GM19240 (cell line): Measurements from ENCODE around the gene EPB41L4A.

Experiments used
- DNase-seq: peaks from one replicate; pipeline ENCODE4 v3.0.0; 2011; ENCODE audit warnings: low spot score; ENCODE audit not compliant: insufficient read length

EPB41L4A gene

GRCh38 chr5:112163435-112163834 lies 255.6 kb downstream of the EPB41L4A start:
- DNase-seq = no peak

DNA sequence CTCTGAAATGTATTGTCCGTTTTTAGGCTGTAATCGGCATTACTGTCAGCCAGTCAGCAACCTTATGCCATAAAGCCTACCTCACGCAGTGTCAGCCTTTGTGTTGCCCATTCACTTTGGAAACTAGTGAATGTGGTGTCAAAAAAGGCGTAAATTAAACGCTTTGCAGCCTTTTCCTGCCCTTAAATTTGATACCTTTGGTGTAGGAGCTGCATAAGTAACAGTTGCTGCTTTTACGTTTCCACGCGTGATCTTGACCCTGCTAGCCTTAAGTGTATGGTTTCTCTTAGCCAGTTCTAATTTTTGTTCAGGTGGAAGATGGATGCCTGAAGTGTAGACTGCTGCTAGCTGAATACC lies 257.7 kb downstream of the EPB41L4A start:
- DNase-seq = no peak

- DNase-seq = peak; percentile 45
These were observed 258.3 kb downstream of the EPB41L4A start for GRCh38 chr5:112160652-112161391.

DNA sequence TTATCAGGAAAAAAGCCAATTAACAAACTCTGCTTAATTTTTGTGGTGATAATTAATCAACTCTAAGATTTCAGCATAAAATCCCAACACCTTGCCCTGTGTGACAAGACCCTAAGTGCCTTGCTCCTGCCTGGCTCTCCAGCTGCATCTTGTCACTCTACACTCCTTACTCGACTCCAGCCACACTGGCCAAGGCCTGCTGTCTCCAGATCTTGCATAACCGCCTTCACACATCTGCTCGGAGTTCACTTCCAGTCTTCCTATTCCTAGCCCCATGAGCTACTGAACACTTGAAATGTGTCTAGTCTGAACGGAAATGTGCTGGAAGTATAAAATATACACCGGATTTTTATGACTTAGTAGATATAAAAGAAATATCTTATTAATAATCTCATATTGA lies 259.6 kb downstream of the EPB41L4A start:
- DNase-seq = no peak

DNA sequence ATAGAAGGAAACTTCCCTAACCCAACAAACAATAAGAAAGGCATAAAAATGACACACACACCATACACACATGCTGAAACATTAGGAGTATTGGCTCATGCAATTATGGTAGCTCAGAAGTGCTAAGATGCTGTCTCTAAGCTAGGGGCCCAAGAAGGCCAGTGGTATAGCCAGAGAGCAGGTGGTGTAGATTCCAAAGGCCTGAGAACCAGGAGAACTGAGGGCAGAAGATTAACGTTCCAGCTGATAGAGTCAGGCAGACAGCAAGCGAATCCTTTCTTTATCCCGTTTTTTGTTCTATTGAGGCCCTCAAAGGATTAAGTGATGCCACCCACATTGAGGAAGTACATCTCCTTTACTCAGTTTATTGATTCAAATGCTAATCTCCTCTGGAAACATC lies 262.9 kb downstream of the EPB41L4A start:
- DNase-seq = no peak

DNA sequence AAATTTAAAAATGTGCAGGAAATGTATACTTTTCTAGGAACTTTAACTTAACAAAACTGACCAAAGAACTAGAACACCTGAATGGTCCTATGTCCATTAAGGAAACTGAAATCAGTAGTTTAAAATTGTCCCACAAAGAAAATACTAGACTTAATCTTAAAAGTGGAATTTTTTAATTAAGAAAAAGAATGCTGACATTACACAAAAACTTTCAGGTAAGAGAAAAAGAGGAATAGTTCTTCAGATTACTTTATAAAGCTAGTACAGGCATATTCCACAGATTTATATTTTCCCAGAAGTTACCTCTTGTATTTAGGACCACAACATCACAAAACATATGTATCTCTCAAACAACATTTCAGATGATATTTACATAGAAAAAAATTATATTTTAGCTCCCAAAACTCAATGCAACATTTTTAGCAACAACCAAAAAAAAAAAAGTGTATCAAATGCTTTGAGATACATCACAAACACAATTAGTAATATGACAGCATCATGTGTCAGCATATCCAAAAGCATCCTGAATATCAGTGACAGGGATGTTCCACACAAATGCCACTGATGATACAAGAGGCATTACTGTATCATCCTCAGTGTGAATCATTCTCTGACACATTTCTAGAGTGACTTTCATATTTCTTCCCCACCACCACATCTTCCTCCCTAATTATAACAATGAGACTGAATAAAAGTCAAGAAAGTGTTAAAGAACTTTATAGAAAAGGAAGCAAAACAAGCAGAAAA lies 264.0 kb downstream of the EPB41L4A start:
- DNase-seq = no peak

GRCh38 chr5:112149727-112150126 lies 269.4 kb downstream of the EPB41L4A start:
- DNase-seq = no peak

DNA sequence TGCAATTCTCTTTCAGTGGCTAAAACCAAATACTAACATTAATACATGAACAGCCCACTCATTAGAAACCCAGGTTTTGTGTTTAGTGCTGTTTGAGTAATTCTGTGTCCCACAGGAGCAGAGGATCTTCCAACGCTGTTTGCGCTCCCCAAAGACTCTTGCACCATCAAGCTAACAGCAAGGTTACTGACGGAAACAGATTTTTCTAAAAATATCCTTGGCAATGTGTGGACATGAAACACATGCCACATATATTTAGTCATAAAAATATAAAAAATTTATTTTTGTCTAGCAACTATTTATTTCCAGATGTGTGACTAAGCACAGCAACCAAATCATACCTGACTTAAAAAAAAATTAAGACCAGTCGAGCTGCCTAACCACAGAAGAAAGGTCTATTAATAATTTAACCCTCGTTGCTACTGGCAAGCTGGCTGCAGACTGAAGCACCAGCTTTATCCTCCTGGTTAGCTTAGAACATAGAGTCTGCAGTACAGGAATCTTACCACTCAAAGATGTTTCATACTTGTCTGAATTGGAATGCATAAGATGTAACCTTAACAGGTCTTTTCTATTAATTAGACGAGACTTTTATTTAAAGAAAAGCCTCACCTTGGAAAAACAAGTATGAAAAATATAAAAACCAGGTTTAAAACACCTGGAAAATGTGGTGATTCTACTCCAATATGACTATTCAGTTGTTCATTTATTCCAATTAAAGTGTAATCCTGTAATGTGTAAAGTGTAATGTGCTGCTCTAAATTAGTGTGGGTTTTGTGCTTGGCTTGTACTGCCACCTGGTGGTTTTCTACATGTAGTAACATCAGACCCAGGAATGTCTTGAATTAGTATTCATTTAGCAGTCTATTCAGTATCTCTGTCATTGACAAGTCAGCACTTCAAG lies 272.5 kb downstream of the EPB41L4A start:
- DNase-seq = no peak

- no peak for DNase-seq
These were observed 275.4 kb downstream of the EPB41L4A start for GRCh38 chr5:112143690-112144089.

- DNase-seq = no peak
These were observed 276.3 kb downstream of the EPB41L4A start for GRCh38 chr5:112142769-112143270.

DNA sequence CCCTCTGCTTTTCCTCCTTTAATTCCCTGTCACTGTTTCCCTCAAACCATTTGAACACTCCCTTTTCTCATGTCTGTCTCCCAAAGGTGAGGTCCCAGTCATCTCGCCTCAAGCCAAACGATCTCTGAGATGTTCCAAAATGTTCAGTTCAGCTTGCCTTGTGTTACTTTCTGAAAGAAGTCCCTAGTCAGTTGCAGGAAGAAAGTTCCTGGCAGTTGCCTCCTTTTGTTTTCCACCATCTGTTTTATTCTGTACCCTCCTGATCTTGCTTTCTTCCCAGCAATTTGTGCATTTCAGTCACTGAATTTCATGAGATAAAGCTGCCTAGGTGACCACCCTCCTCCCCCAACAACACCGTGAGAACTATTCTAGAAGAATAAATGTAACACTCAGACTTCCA lies 277.5 kb downstream of the EPB41L4A start:
- no peak for DNase-seq

- no peak for DNase-seq
These were observed 280.6 kb downstream of the EPB41L4A start for GRCh38 chr5:112138526-112138925.

DNA sequence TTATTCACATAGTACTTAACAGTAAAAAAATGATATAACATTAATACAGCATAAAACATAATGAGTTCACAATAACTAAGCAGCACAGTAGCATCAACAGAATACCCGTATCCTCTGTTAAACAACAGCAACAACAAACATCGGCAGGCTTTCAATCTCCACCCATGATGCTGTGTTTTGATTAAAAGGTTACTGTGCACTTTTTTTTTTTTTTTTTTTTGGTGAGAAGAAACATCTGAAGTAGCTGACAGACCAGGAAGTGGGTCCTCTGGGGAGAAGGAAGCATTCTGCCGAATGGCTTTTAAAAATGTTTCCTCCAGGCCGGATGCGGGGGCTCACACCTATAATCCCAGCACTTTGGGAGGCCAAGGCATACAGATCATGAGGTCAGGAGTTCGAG lies 282.3 kb downstream of the EPB41L4A start:
- DNase-seq = no peak

- DNase-seq = no peak
These were observed 291.2 kb downstream of the EPB41L4A start for GRCh38 chr5:112127861-112128260.

GRCh38 chr5:112126982-112127381 lies 292.1 kb downstream of the EPB41L4A start:
- DNase-seq = no peak

- DNase-seq = no peak
These were observed 293.2 kb downstream of the EPB41L4A start for GRCh38 chr5:112125903-112126302.

- DNase-seq = no peak
These were observed 294.3 kb downstream of the EPB41L4A start for GRCh38 chr5:112124788-112125187.

GRCh38 chr5:112123086-112123485 lies 296.0 kb downstream of the EPB41L4A start:
- no peak for DNase-seq

DNA sequence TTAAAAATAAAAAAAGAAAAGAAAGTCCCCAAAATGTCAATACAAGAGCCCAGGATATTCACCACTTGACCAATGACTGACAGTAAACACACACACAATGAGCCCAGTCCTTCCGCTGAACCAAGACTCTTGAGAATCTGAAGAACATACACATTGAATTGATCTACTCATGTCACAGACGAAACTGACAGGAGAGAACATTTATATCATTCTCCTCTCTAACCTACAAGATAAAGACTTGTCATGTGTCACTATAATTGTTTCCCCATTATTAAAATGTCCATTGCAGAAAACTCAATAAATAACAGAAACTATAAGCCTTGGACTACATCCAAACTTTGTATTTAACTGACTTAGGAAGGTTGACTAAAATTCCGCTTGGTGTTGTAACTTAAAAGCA lies 296.7 kb downstream of the EPB41L4A start:
- DNase-seq = no peak

- DNase-seq = no peak
These were observed 297.8 kb downstream of the EPB41L4A start for GRCh38 chr5:112121258-112121657.

GRCh38 chr5:112119969-112120368 lies 299.1 kb downstream of the EPB41L4A start:
- DNase-seq = no peak

DNA sequence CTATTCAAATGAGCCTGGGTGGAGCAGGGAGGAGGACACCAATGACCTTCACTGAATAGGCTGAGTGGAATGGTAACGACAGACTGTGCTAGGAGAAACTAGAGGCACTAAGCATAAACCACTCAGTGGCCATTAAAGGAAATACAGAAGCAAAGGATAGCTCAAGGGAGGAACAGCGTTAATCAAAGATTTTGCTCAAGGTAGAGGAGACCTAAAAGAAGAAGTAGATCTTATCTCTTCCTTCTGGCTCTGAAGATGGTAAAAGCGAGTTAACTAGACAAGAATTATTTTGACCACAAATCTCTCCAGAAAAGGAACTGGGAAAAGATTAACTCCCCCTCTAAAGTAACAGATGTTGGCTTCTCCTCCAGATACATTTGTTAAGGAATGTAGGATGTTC lies 299.6 kb downstream of the EPB41L4A start:
- no peak for DNase-seq
